GM12878 (cell line): ENCODE measurements around the gene CIB4. TPM values are rescaled to one million over a fixed set of nuclear protein-coding genes. Genes with fewer than 3 reads are reported as not detected.

ENCODE experiments used
- ATAC-seq: fragments of 200-7000 bp; cut with Tn5 transposase; 3 replicates; pipeline ENCODE4 v1.9.1; 2020; ENCODE audit warnings: mild to moderate bottlenecking, moderate library complexity
- BruUV-seq: library from RNA; stranded (reverse); fragments of 400-500 nt; replicated peaks from 2 replicates; lab custom pipeline; 2021; lab: Mats Ljungman, UMichigan
- CTCF ChIA-PET: fragments of 300-600 bp; sonication (Branson Sonifier 250); formaldehyde crosslinking; extraction: SDS; loops from one replicate; lab custom pipeline; 2021; ENCODE audit warnings: inconsistent platforms; lab: Yijun Ruan, JAX
- POLR2A ChIA-PET: fragments of 350-600 bp; formaldehyde crosslinking; extraction: SDS; loops from one replicate; lab custom pipeline; 2021; ENCODE audit warnings: inconsistent platforms; lab: Charles Lee
- RAD21 ChIA-PET: fragments of 300-600 bp; sonication (Branson Sonifier 250); formaldehyde crosslinking; loops from one replicate; lab custom pipeline; 2023; ENCODE audit warnings: antibody characterized with exemption; ENCODE audit not compliant: unreplicated experiment; lab: Charles Lee
- SMC1A ChIA-PET: fragments of 300-600 bp; sonication (Branson Sonifier 250); formaldehyde crosslinking; loops from one replicate; lab custom pipeline; 2023; ENCODE audit not compliant: unreplicated experiment, uncharacterized antibody; lab: Charles Lee
- DNase-seq: peaks from one replicate; pipeline ENCODE4 v3.0.0-alpha.2; 2011; ENCODE audit warnings: low read depth, low spot score
- FAIRE-seq: peaks from 3 replicates; lab custom pipeline; 2011; peaks lifted over from hg19 to GRCh38; lab: Jason Lieb, UNC
- H2AFZ ChIP-seq: 2 replicates; pipeline ENCODE4 v1.6.0; 2011; ENCODE audit warnings: low read depth, low read length, control low read depth; ENCODE audit not compliant: control insufficient read depth
- H3K27ac ChIP-seq: 2 replicates; pipeline ENCODE4 v1.5.1; 2011; ENCODE audit warnings: control low read depth; ENCODE audit not compliant: control insufficient read depth, insufficient read depth
- H3K27me3 ChIP-seq, 2 experiments: replicated peaks in 1 of 2; 2 replicates each; pipeline versions ENCODE4 v1.6.0 to v1.6.1; 2011; ENCODE audit warnings: low read length in 1 of 2; ENCODE audit not compliant: control insufficient read depth in 2 of 2, insufficient read depth in 2 of 2
- H3K36me3 ChIP-seq, 2 experiments: 2 replicates each; pipeline ENCODE4 v1.5.1; 2011; ENCODE audit warnings: low read length in 1 of 2; ENCODE audit not compliant: control insufficient read depth in 2 of 2, insufficient read depth in 2 of 2
- H3K4me1 ChIP-seq: 2 replicates; pipeline ENCODE4 v1.6.1; 2011; ENCODE audit warnings: mild to moderate bottlenecking, low read length, moderate library complexity, mixed read lengths; ENCODE audit not compliant: control insufficient read depth, insufficient read depth
- H3K4me2 ChIP-seq: 2 replicates; pipeline ENCODE4 v1.6.0; 2011; ENCODE audit warnings: control low read depth; ENCODE audit not compliant: control insufficient read depth, insufficient read depth
- H3K4me3 ChIP-seq: fragments of 200-600 bp; sonication (generic); 2 replicates; pipeline ENCODE4 v1.5.1; 2016
- H3K79me2 ChIP-seq: 2 replicates; pipeline ENCODE4 v1.6.0; 2011; ENCODE audit warnings: low read length; ENCODE audit not compliant: control insufficient read depth, insufficient read depth
- H3K9ac ChIP-seq: 2 replicates; pipeline ENCODE4 v1.8.0; 2011; ENCODE audit warnings: low read length, control low read depth, mixed read lengths; ENCODE audit not compliant: control insufficient read depth, insufficient read depth
- H3K9me3 ChIP-seq: replicated peaks from 3 replicates; pipeline ENCODE4 v1.5.1; 2011; ENCODE audit warnings: mild to moderate bottlenecking, low read length; ENCODE audit not compliant: control insufficient read depth, insufficient read depth
- H4K20me1 ChIP-seq: 2 replicates; pipeline ENCODE4 v1.6.0; 2011; ENCODE audit not compliant: control insufficient read depth, insufficient read depth
- CBFB ChIP-seq: IDR thresholded peaks from 2 replicates; pipeline ENCODE4 v1.6.1; 2016; ENCODE audit warnings: antibody characterized with exemption, low read depth
- CEBPB ChIP-seq, 2 experiments: fragments of 150-350 bp in 1 of 2; IDR thresholded peaks; 2 replicates each; pipeline ENCODE4 v1.6.1; 2012 to 2014; ENCODE audit warnings: low read depth in 2 of 2, low read length in 2 of 2, borderline replicate concordance in 1 of 2, inconsistent platforms in 1 of 2
- EGR1 ChIP-seq, 2 experiments: IDR thresholded peaks; 1 replicate in 1 of 2; 2 replicates in 1 of 2; pipeline ENCODE4 v1.6.1; 2011 to 2012; ENCODE audit warnings: low read depth in 2 of 2, low read length in 2 of 2, borderline replicate concordance in 1 of 2, mild to moderate bottlenecking in 1 of 2, moderate library complexity in 1 of 2
- FOXK2 ChIP-seq: fragments of 450-650 bp; IDR thresholded peaks from 2 replicates; pipeline ENCODE4 v1.6.1; 2017; ENCODE audit warnings: mild to moderate bottlenecking, moderate library complexity
- FOXM1 ChIP-seq: IDR thresholded peaks from 2 replicates; pipeline ENCODE4 v1.6.1; 2012; ENCODE audit warnings: low read depth, mild to moderate bottlenecking, inconsistent platforms, low read length, moderate library complexity
- HCFC1 ChIP-seq: fragments of 150-350 bp; IDR thresholded peaks from 2 replicates; pipeline ENCODE4 v1.6.1; 2014; ENCODE audit warnings: low read length
- MTA2 ChIP-seq: fragments of 450-650 bp; IDR thresholded peaks from 2 replicates; pipeline ENCODE4 v1.6.1; 2016; ENCODE audit warnings: low read depth, mild to moderate bottlenecking, moderate library complexity
- MTA3 ChIP-seq: IDR thresholded peaks from 2 replicates; pipeline ENCODE4 v1.6.1; 2012; ENCODE audit warnings: low read length, inconsistent platforms, borderline replicate concordance
- POLR2AphosphoS5 ChIP-seq: IDR thresholded peaks from 2 replicates; pipeline ENCODE4 v1.6.1; 2011; ENCODE audit warnings: mild to moderate bottlenecking, low read length, inconsistent platforms
- RAD51 ChIP-seq: fragments of 450-650 bp; IDR thresholded peaks from 2 replicates; pipeline ENCODE4 v1.6.1; 2016; ENCODE audit warnings: moderate library complexity, mild to moderate bottlenecking, inconsistent platforms
- TAF1 ChIP-seq: IDR thresholded peaks from 2 replicates; pipeline ENCODE4 v1.6.1; 2011; ENCODE audit warnings: mild to moderate bottlenecking, low read depth, low read length, borderline replicate concordance
- ZBED1 ChIP-seq: IDR thresholded peaks from 2 replicates; pipeline ENCODE4 v1.6.1; 2016; ENCODE audit warnings: borderline replicate concordance
- WGBS: methylation state at CpG from one replicate; pipeline ENCODE4 v1.1.6; 2016; ENCODE audit warnings: low lambda C conversion rate; ENCODE audit not compliant: insufficient replicate concordance, insufficient coverage; ENCODE audit errors: missing lambda C conversion rate; 5-methylcytosine and 5-hydroxymethylcytosine counted together
- in situ Hi-C: fragments of 300-500 bp; cut with MboI; formaldehyde crosslinking; loops from 9 replicates; pipeline ENCODE4 v1.14.3; 2018; ENCODE audit warnings: mixed read lengths
- intact Hi-C: fragments of 100-400 bp; cut with micrococcal nuclease; formaldehyde crosslinking; loops from one replicate; pipeline ENCODE4 v1.14.2; 2022; ENCODE audit not compliant: unreplicated experiment
- polyA plus RNA-seq, 11 experiments: library from polyadenylated mRNA; depleted of rRNA in 4 of 11; unstranded in 6 of 11; stranded (reverse) in 5 of 11; fragments of >200 nt; fragmentation: Nextera tagmentation in 4 of 11; fragmentation: Illumina TruSeq in 1 of 11; extraction: Ambion mirVana in 4 of 11; extraction: Trizol in 1 of 11; gene quantifications; 1 replicate in 1 of 11; 2 replicates in 10 of 11; pipeline versions ENCODE4 v1.2.1 to v1.2.3, GENCODE V29; 2011 to 2016; ENCODE audit warnings: inconsistent platforms in 2 of 11, missing spikeins in 2 of 11, low read depth in 1 of 11
- total RNA-seq, 4 experiments: library from RNA; depleted of rRNA in 3 of 4; stranded (reverse); fragments of >200 nt in 3 of 4; fragmentation: Illumina TruSeq in 1 of 4; extraction: Trizol in 1 of 4; gene quantifications; 2 replicates each; pipeline versions ENCODE4 v1.2.1 to v1.2.3, GENCODE V29; 2013 to 2021
- TF ChIP-seq, protein P1 (sequence below): IDR thresholded peaks from 2 replicates; pipeline ENCODE4 v1.6.1; 2012; ENCODE audit warnings: low read depth, low read length, improper control_type of control experiment
- TF ChIP-seq, protein P2 (sequence below): IDR thresholded peaks from 2 replicates; pipeline ENCODE4 v1.6.1; 2012; ENCODE audit warnings: improper control_type of control experiment, low read depth, low read length; ENCODE audit not compliant: insufficient replicate concordance
- TF ChIP-seq, protein P3 (sequence below), 3 experiments: IDR thresholded peaks in 2 of 3; conservative IDR thresholded peaks in 1 of 3; 2 replicates each; pipeline ENCODE4 v1.5.1; 2011; ENCODE audit warnings: low read depth in 3 of 3, low read length in 3 of 3, mild to moderate bottlenecking in 3 of 3, control low read depth in 2 of 3, moderate library complexity in 2 of 3, inconsistent platforms in 1 of 3, mixed read lengths in 1 of 3; ENCODE audit not compliant: control insufficient read depth in 2 of 3, insufficient read depth in 1 of 3; ENCODE audit errors: extremely low read depth in 1 of 3

The CIB4 gene
- total and polyA plus RNA-seq, 10 of the 15 experiments (the other 5 are each of a cell fraction or from before 2014, with no cell fraction given) = not detected

DNA sequence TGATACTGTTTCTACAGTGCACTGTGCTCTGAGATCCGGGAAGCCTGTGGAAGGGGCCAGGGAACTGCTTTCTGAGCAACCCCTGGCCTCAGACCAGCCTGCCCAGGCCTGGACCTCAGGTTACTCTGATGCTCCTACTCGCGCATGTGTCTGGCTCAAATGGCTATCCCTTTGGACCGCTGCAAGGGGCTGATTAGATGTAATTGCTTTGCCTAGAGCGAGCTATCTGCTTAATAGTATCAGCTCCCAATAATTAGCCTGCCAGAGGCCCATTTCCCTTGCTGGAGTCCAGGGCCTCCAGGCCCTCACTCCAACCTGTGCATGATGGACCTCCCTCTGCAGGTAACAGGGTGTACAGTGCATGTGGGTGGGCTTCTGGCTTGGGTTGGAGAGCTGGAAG lies 44.2 kb upstream of the CIB4 start:
- in situ Hi-C loops (no loop called here), intact Hi-C loops (no loop called here)
- Histone ChIP-seq H3K4me1 (no peaks in the 10 kb centered on the region), H3K27me3 (peaks cover 0 to 2% of the 10 kb centered on the region in 2 experiments; a peak in 1 of 4 replicates), H3K79me2 (no peaks in the 10 kb centered on the region), H3K9me3 (no peaks in the 10 kb centered on the region), H3K4me2 (no peak overlapping the region), H3K4me3 (no peak overlapping the region), H3K27ac (no peak overlapping the region), H4K20me1 (no peaks in the 10 kb centered on the region), H3K36me3 (no peaks in the 10 kb centered on the region), H3K9ac (no peak overlapping the region)
- ChIA-PET POLR2A (no interaction called here), SMC1A (interaction anchor here (1.7 kb wide), 1 partner anchor 58 kb away, joined by 3 read pairs; no protein-coding TSS in a partner anchor), RAD21 (no interaction called here)
- BruUV-seq = no TSS peak
- ATAC-seq (no peak), FAIRE-seq (no peak), DNase-seq (no peak)
- WGBS = 37% methylated on average over 5 of the region's 5 CpGs
- no peak for TF ChIP-seq FOXK2
- TF ChIP-seq, protein P1, sequence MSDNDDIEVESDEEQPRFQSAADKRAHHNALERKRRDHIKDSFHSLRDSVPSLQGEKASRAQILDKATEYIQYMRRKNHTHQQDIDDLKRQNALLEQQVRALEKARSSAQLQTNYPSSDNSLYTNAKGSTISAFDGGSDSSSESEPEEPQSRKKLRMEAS = no peak
- no peak for TF ChIP-seq CEBPB (IDR thresholded peaks at IDR 0.05; ENCODE audit: borderline replicate concordance in 1 of 2, low read depth in 2 of 2, low read length in 2 of 2)
- TF ChIP-seq MTA2 = no peak
- no peak for TF ChIP-seq RAD51
- TF ChIP-seq, protein P2, sequence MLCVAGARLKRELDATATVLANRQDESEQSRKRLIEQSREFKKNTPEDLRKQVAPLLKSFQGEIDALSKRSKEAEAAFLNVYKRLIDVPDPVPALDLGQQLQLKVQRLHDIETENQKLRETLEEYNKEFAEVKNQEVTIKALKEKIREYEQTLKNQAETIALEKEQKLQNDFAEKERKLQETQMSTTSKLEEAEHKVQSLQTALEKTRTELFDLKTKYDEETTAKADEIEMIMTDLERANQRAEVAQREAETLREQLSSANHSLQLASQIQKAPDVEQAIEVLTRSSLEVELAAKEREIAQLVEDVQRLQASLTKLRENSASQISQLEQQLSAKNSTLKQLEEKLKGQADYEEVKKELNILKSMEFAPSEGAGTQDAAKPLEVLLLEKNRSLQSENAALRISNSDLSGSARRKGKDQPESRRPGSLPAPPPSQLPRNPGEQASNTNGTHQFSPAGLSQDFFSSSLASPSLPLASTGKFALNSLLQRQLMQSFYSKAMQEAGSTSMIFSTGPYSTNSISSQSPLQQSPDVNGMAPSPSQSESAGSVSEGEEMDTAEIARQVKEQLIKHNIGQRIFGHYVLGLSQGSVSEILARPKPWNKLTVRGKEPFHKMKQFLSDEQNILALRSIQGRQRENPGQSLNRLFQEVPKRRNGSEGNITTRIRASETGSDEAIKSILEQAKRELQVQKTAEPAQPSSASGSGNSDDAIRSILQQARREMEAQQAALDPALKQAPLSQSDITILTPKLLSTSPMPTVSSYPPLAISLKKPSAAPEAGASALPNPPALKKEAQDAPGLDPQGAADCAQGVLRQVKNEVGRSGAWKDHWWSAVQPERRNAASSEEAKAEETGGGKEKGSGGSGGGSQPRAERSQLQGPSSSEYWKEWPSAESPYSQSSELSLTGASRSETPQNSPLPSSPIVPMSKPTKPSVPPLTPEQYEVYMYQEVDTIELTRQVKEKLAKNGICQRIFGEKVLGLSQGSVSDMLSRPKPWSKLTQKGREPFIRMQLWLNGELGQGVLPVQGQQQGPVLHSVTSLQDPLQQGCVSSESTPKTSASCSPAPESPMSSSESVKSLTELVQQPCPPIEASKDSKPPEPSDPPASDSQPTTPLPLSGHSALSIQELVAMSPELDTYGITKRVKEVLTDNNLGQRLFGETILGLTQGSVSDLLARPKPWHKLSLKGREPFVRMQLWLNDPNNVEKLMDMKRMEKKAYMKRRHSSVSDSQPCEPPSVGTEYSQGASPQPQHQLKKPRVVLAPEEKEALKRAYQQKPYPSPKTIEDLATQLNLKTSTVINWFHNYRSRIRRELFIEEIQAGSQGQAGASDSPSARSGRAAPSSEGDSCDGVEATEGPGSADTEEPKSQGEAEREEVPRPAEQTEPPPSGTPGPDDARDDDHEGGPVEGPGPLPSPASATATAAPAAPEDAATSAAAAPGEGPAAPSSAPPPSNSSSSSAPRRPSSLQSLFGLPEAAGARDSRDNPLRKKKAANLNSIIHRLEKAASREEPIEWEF = no peak
- TF ChIP-seq TAF1 = no peak
- TF ChIP-seq ZBED1 = no peak
- TF ChIP-seq, protein P3, sequence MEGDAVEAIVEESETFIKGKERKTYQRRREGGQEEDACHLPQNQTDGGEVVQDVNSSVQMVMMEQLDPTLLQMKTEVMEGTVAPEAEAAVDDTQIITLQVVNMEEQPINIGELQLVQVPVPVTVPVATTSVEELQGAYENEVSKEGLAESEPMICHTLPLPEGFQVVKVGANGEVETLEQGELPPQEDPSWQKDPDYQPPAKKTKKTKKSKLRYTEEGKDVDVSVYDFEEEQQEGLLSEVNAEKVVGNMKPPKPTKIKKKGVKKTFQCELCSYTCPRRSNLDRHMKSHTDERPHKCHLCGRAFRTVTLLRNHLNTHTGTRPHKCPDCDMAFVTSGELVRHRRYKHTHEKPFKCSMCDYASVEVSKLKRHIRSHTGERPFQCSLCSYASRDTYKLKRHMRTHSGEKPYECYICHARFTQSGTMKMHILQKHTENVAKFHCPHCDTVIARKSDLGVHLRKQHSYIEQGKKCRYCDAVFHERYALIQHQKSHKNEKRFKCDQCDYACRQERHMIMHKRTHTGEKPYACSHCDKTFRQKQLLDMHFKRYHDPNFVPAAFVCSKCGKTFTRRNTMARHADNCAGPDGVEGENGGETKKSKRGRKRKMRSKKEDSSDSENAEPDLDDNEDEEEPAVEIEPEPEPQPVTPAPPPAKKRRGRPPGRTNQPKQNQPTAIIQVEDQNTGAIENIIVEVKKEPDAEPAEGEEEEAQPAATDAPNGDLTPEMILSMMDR (IDR thresholded peaks at IDR 0.05 in 2 of 3, conservative IDR thresholded peaks at IDR 0.05 in 1 of 3; ENCODE audit: control insufficient read depth in 2 of 3, extremely low read depth in 1 of 3, insufficient read depth in 1 of 3, low read depth in 3 of 3, low read length in 3 of 3) = no peak
- no peak for TF ChIP-seq EGR1 (IDR thresholded peaks at IDR 0.05; ENCODE audit: borderline replicate concordance in 1 of 2, low read depth in 2 of 2, low read length in 2 of 2)
- no peak for TF ChIP-seq HCFC1
- TF ChIP-seq CBFB = no peak
- TF ChIP-seq MTA3 = no peak
- no peak for TF ChIP-seq POLR2AphosphoS5
- no peak for TF ChIP-seq FOXM1
- TF ChIP-seq, all 136 proteins: peak for 0
- CTCF ChIA-PET = no interaction called here
- H2AFZ ChIP-seq = no peak overlapping the region
